OCI-LY1 (cell line): ENCODE data around the gene TNS3.
A peak's percentile ranks its signal among the peaks of the same experiment; 100 is the strongest.

ENCODE experiments used
- H2AFZ ChIP-seq: fragments of 200-600 bp; sonication (generic), shearing (Covaris generic); 2 replicates; pipeline ENCODE4 v1.6.0; 2014; ENCODE audit warnings: antibody characterized with exemption, mild to moderate bottlenecking, low read length
- H3F3A ChIP-seq: fragments of 200-600 bp; sonication (generic), shearing (Covaris generic); 2 replicates; pipeline ENCODE4 v1.6.0; 2014; ENCODE audit warnings: mild to moderate bottlenecking, antibody characterized with exemption, low read length, moderate library complexity; ENCODE audit not compliant: insufficient read depth
- H3K27ac ChIP-seq: fragments of 200-600 bp; sonication (generic); 2 replicates; pipeline ENCODE4 v1.5.1; 2014; ENCODE audit warnings: low read length, mixed run types, mild to moderate bottlenecking, low read depth; ENCODE audit not compliant: poor library complexity, severe bottlenecking
- H3K27me3 ChIP-seq: fragments of 200-600 bp; sonication (generic); 2 replicates; pipeline ENCODE4 v1.6.0; 2014; ENCODE audit warnings: antibody characterized with exemption, mild to moderate bottlenecking, low read length, moderate library complexity; ENCODE audit not compliant: insufficient read depth
- H3K36me3 ChIP-seq: fragments of 200-600 bp; sonication (generic); 2 replicates; pipeline ENCODE4 v1.6.1; 2014; ENCODE audit warnings: mild to moderate bottlenecking, antibody characterized with exemption, low read length, moderate library complexity, mixed read lengths; ENCODE audit not compliant: insufficient read depth
- H3K4me1 ChIP-seq: fragments of 200-600 bp; sonication (generic); 2 replicates; pipeline ENCODE4 v1.5.1; 2014; ENCODE audit warnings: mild to moderate bottlenecking, low read length, moderate library complexity; ENCODE audit not compliant: insufficient read depth, severe bottlenecking
- H3K4me2 ChIP-seq: fragments of 200-600 bp; sonication (generic), shearing (Covaris generic); 2 replicates; pipeline ENCODE4 v1.6.1; 2014; ENCODE audit warnings: low read length
- H3K4me3 ChIP-seq: fragments of 200-600 bp; sonication (generic); 2 replicates; pipeline ENCODE4 v1.5.1; 2014; ENCODE audit warnings: low read length, low read depth, mild to moderate bottlenecking, mixed read lengths; ENCODE audit not compliant: poor library complexity, severe bottlenecking
- H3K79me2 ChIP-seq: fragments of 200-600 bp; shearing (Covaris generic); 2 replicates; pipeline ENCODE4 v1.6.1; 2016; ENCODE audit warnings: mixed run types, low read length, mixed read lengths; ENCODE audit not compliant: insufficient read depth
- H3K9ac ChIP-seq: fragments of 200-600 bp; sonication (generic), shearing (Covaris generic); 2 replicates; pipeline ENCODE4 v1.6.1; 2014; ENCODE audit warnings: mild to moderate bottlenecking, low read length, mixed read lengths
- H3K9me2 ChIP-seq: fragments of 200-600 bp; sonication (generic), shearing (Covaris generic); 2 replicates; pipeline ENCODE4 v1.6.1; 2014; ENCODE audit warnings: low read depth, mild to moderate bottlenecking, low read length, mixed read lengths
- H3K9me3 ChIP-seq: fragments of 200-600 bp; shearing (Covaris generic); 2 replicates; pipeline ENCODE4 v1.6.1; 2014; ENCODE audit warnings: low read length, mixed read lengths
- H4K20me1 ChIP-seq: fragments of 200-600 bp; sonication (generic), shearing (Covaris generic); 2 replicates; pipeline ENCODE4 v1.6.0; 2016; ENCODE audit warnings: mild to moderate bottlenecking, low read length; ENCODE audit not compliant: insufficient read depth
- EZH2 ChIP-seq: fragments of 200-600 bp; sonication (generic), shearing (Covaris generic); IDR thresholded peaks from 2 replicates; pipeline ENCODE4 v1.8.0; 2017; ENCODE audit warnings: borderline replicate concordance, mixed run types, mild to moderate bottlenecking, antibody characterized with exemption, low read length, moderate library complexity, mixed read lengths
- TF ChIP-seq, protein P1 (sequence below): fragments of 200-600 bp; sonication (generic), shearing (Covaris generic); IDR thresholded peaks from 2 replicates; pipeline ENCODE4 v1.5.1; 2017; ENCODE audit warnings: mild to moderate bottlenecking, antibody characterized with exemption, low read length, moderate library complexity, mixed read lengths

The TNS3 gene

GRCh38 chr7:47544416-47544815, 37.5 kb downstream of the TNS3 start:
- Histone ChIP-seq H3K4me3 (peak overlapping the region; percentile 10), H3K79me2 (0 out of 2 replicates have a peak, but pooled peaks cover 18% of the 10 kb centered on the region), H3K9me3 (no peaks in the 10 kb centered on the region), H3K27me3 (no peaks in the 10 kb centered on the region), H3K27ac (peak overlapping the region; percentile 86), H3K9me2 (no peaks in the 10 kb centered on the region), H4K20me1 (no peaks in the 10 kb centered on the region), H3K4me1 (peaks cover 67% of the 10 kb centered on the region), H2AFZ (no peak overlapping the region), H3K9ac (peak overlapping the region; percentile 52), H3F3A (no peaks in the 10 kb centered on the region), H3K36me3 (peaks cover 3% of the 10 kb centered on the region; the same call in 1 of the 2 replicates), H3K4me2 (peak overlapping the region; percentile 53; the same call in 1 of the 2 replicates)
- no peak for TF ChIP-seq EZH2
- TF ChIP-seq, protein P1, sequence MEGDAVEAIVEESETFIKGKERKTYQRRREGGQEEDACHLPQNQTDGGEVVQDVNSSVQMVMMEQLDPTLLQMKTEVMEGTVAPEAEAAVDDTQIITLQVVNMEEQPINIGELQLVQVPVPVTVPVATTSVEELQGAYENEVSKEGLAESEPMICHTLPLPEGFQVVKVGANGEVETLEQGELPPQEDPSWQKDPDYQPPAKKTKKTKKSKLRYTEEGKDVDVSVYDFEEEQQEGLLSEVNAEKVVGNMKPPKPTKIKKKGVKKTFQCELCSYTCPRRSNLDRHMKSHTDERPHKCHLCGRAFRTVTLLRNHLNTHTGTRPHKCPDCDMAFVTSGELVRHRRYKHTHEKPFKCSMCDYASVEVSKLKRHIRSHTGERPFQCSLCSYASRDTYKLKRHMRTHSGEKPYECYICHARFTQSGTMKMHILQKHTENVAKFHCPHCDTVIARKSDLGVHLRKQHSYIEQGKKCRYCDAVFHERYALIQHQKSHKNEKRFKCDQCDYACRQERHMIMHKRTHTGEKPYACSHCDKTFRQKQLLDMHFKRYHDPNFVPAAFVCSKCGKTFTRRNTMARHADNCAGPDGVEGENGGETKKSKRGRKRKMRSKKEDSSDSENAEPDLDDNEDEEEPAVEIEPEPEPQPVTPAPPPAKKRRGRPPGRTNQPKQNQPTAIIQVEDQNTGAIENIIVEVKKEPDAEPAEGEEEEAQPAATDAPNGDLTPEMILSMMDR, result no peak

DNA sequence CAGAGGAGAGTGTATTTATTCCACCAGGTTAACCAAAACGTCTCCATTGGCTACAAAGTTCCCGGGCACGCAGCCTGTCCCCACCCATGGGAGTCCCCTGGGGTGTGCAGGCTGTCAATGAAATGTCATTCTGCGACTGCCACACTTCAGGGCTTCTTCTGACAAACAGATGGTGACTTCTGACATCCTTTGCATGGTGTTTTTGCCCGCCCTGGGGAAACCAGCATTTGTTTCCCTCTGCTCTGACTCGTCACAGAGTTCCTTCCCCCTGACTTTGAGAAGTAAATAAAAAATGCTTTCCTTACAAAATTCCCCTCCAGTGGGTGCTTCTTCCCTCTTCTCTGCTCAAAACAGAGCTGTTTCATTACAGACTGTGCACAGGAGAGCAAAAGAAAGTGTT, 38.2 kb downstream of the TNS3 start:
- Histone ChIP-seq H3K9me2 (no peaks in the 10 kb centered on the region), H3K36me3 (peaks cover 3% of the 10 kb centered on the region; the same call in 1 of the 2 replicates), H3F3A (no peaks in the 10 kb centered on the region), H2AFZ (no peak overlapping the region), H3K79me2 (peaks cover 23% of the 10 kb centered on the region; the same call in 1 of the 2 replicates), H3K4me3 (peak overlapping the region; percentile 10), H3K9me3 (no peaks in the 10 kb centered on the region), H3K4me1 (peaks cover 73% of the 10 kb centered on the region), H3K9ac (peak overlapping the region; percentile 52), H3K4me2 (peak overlapping the region; percentile 53; the same call in 1 of the 2 replicates), H4K20me1 (no peaks in the 10 kb centered on the region), H3K27ac (peak overlapping the region; percentile 86), H3K27me3 (no peaks in the 10 kb centered on the region)
- no peak for TF ChIP-seq EZH2
- TF ChIP-seq, protein P1, result no peak

DNA sequence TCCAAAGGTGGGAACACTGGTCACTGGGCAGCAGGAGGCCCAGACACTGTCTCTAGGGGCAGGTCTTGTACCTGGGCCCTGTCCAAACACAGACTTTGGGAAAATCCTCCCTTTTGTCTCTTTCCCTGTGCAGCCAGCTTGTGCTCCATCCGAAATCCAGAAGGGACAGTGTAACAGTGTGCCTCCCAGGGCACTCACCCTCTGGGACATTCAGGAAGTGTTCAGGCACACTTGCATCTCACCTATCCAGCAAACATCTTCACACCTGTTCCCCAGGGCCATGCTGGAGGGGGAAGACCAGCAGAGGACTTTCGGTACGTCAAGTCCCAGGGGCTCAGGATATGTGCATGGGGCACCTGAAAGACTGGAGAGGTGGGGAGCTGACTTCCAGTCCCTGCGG, 38.9 kb downstream of the TNS3 start:
- peak overlapping the region; percentile 1 for H3K4me3 ChIP-seq
- H3K9me3 ChIP-seq, result no peaks in the 10 kb centered on the region
- peak overlapping the region; percentile 14; the same call in 1 of the 2 replicates for H3K9ac ChIP-seq
- no peaks in the 10 kb centered on the region for H3K9me2 ChIP-seq
- H3F3A ChIP-seq, result no peaks in the 10 kb centered on the region
- peaks cover 73% of the 10 kb centered on the region for H3K4me1 ChIP-seq
- H4K20me1 ChIP-seq, result no peaks in the 10 kb centered on the region
- no peaks in the 10 kb centered on the region for H3K27me3 ChIP-seq
- peak overlapping the region; percentile 86 for H3K27ac ChIP-seq
- peaks cover 3% of the 10 kb centered on the region; the same call in 1 of the 2 replicates for H3K36me3 ChIP-seq
- H3K79me2 ChIP-seq, result peaks cover 29% of the 10 kb centered on the region
- no peak for TF ChIP-seq EZH2
- TF ChIP-seq, protein P1, result no peak
- peak overlapping the region; percentile 53; the same call in 1 of the 2 replicates for H3K4me2 ChIP-seq
- H2AFZ ChIP-seq, result no peak overlapping the region
